ENCODE data around the gene FOXF2.

GRCh38 chr6:1412901-1413300, 23.5 kb downstream of the FOXF2 start:
- TF ChIP-seq CTCF (IDR thresholded peaks at IDR 0.05; ENCODE audit: insufficient read depth, low read depth, low read length) (no peak), EZH2 (IDR thresholded peaks at IDR 0.05; ENCODE audit: insufficient read depth, low read length) (no peak)
